Coronary artery (tissue), 2 donors: Measurements from ENCODE around the gene MADD.

Experiments used
- DNase-seq: peaks from one replicate; pipeline ENCODE4 v3.0.0-alpha.2; 2017; ENCODE audit warnings: low spot score
- H3K27ac ChIP-seq, 2 donors: fragments of 200-600 bp; sonication (generic); one replicate each; pipeline ENCODE4 v1.5.1; 2016 to 2019
- H3K4me3 ChIP-seq: fragments of 200-600 bp; sonication (generic); 2 replicates; pipeline ENCODE4 v1.5.1; 2016; ENCODE audit warnings: mild to moderate bottlenecking, moderate library complexity
- CTCF ChIP-seq: fragments of 200-600 bp; sonication (generic); IDR thresholded peaks from one replicate; pipeline ENCODE4 v1.5.1; 2019; ENCODE audit warnings: antibody characterized with exemption

The MADD gene

GRCh38 chr11:47351156-47352126 lies 81.5 kb downstream of the MADD start:
- TF ChIP-seq CTCF: no peak
- Histone ChIP-seq H3K4me3 (no peak overlapping the region), H3K27ac (no peak overlapping the region)
- DNase-seq: no peak

GRCh38 chr11:47352556-47352955 lies 82.6 kb downstream of the MADD start, which contains the start of gene MYBPC3:
MYBPC3 (minus strand) TSS chr11:47352702; CDS start chr11:47352647, 55 bp downstream.
- no peak for DNase-seq
- Histone ChIP-seq H3K4me3 (no peak within 1 kb of the TSS), H3K27ac (no peak within 1 kb of the TSS)
- TF ChIP-seq CTCF: no peak

- no peak overlapping the region for H3K4me3 ChIP-seq
- H3K27ac ChIP-seq: no peak overlapping the region
- no peak for TF ChIP-seq CTCF
- DNase-seq: no peak
These were observed 84.2 kb downstream of the MADD start for GRCh38 chr11:47353978-47354774.

- DNase-seq: no peak
- Histone ChIP-seq H3K27ac (no peak overlapping the region), H3K4me3 (peak overlapping the region; percentile 71)
- no peak for TF ChIP-seq CTCF
These were observed 85.0 kb downstream of the MADD start for GRCh38 chr11:47354913-47355282.

GRCh38 chr11:47355283-47356128 lies 85.6 kb downstream of the MADD start:
- DNase-seq: peak; percentile 92
- Histone ChIP-seq H3K27ac (no peak overlapping the region), H3K4me3 (peak overlapping the region; percentile 71)
- TF ChIP-seq CTCF: peak; percentile 87

- Histone ChIP-seq H3K4me3 (no peak overlapping the region), H3K27ac (no peak overlapping the region)
- no peak for DNase-seq
- no peak for TF ChIP-seq CTCF
These were observed 86.4 kb downstream of the MADD start for GRCh38 chr11:47356129-47356997.
